Lung (tissue), 5 donors: ENCODE measurements around the gene EDDM13. TPM values are rescaled to one million over a fixed set of nuclear protein-coding genes. Genes with fewer than 3 reads are reported as not detected.

ENCODE experiments used
- polyA plus RNA-seq, 2 donors: library from polyadenylated mRNA; stranded (reverse); fragments of 200-250 nt; gene quantifications; one replicate each; pipeline ENCODE4 v1.2.1, GENCODE V29; 2013
- small RNA-seq: library from RNA; depleted of rRNA; stranded (forward); fragments of <200 nt; gene quantifications from one replicate; pipeline ENCODE3, GENCODE V24; 2014; ENCODE audit warnings: low replicate concordance
- total RNA-seq, 2 donors: library from RNA; depleted of rRNA in 1 of 2; stranded (reverse); fragments of >200 nt in 1 of 2; gene quantifications; one replicate each; pipeline ENCODE4 v1.2.1, GENCODE V29; 2014 to 2021
- donor health status: Bipolar disorder and iron deficiency.
- donor health status: healthy.
- donor health status: DM: yes; HTN: yes; CAD: no.

Gene EDDM13
- total and polyA plus RNA-seq, 4 donors = 1.1 to 3.0 (median 1.3) TPM; not detected in 1

Small RNA genes lying within 50 kb of the gene (small RNA-seq; reads per million reads assigned to genes)
- not detected for gene RF00019

Other genes with a start within 250 kb of the EDDM13 start
- gene ZNF787, start 151.5 kb upstream of the EDDM13 start, total RNA-seq = 10 to 100 TPM; 27.5 to 44.7 TPM
- gene ZNF787, start 151.5 kb upstream of the EDDM13 start, polyA plus RNA-seq = 10 to 100 TPM; 29.3 to 35.1 TPM
- 10 to 100 TPM; 39.2 to 55.5 TPM for gene ZNF444, start 131.5 kb upstream of the EDDM13 start, total RNA-seq
- 10 to 100 TPM; 27.8 to 44.1 TPM for gene ZNF444, start 131.5 kb upstream of the EDDM13 start, polyA plus RNA-seq
- gene GALP, start 96.7 kb upstream of the EDDM13 start, total RNA-seq = not detected
- not detected for gene GALP, start 96.7 kb upstream of the EDDM13 start, polyA plus RNA-seq
- gene ZSCAN5B, start 75.0 kb upstream of the EDDM13 start, total RNA-seq = not detected
- gene ZSCAN5B, start 75.0 kb upstream of the EDDM13 start, polyA plus RNA-seq = under 1 TPM; 0.05 to 0.08 TPM
- gene ZSCAN5C, start 70.5 kb upstream of the EDDM13 start, total RNA-seq = not detected
- gene ZSCAN5C, start 70.5 kb upstream of the EDDM13 start, polyA plus RNA-seq = not detected
- 10 to 100 TPM; 11.8 to 17.4 TPM for gene ZSCAN5A, start 42.1 kb downstream of the EDDM13 start, total RNA-seq
- gene ZSCAN5A, start 42.1 kb downstream of the EDDM13 start, polyA plus RNA-seq = 1 to 10 TPM; 5.5 to 8.5 TPM
- 1 to 10 TPM; 2.9 to 4.4 TPM for gene ZNF582, start 120.8 kb downstream of the EDDM13 start, total RNA-seq
- gene ZNF582, start 120.8 kb downstream of the EDDM13 start, polyA plus RNA-seq = 1 to 10 TPM; 2.5 to 3.1 TPM
- gene ZNF583, start 131.6 kb downstream of the EDDM13 start, total RNA-seq = 1 to 10 TPM; 4.7 to 9.1 TPM
- gene ZNF583, start 131.6 kb downstream of the EDDM13 start, polyA plus RNA-seq = 1 to 10 TPM; 1.3 to 2.2 TPM
- 10 to 100 TPM in 1 of 2 donors, 1 to 10 TPM in 1; 3.1 to 12.9 TPM for gene ZNF667, start 204.6 kb downstream of the EDDM13 start, total RNA-seq
- 1 to 10 TPM in 1 of 2 donors, under 1 TPM in 1; 0.69 to 1.2 TPM for gene ZNF667, start 204.6 kb downstream of the EDDM13 start, polyA plus RNA-seq
- 10 to 100 TPM in 1 of 2 donors, 1 to 10 TPM in 1; 2.4 to 14.4 TPM for gene ZNF471, start 235.1 kb downstream of the EDDM13 start, total RNA-seq
- 1 to 10 TPM; 1.3 to 2.0 TPM for gene ZNF471, start 235.1 kb downstream of the EDDM13 start, polyA plus RNA-seq